Fibroblast of skin of right biceps (primary cell): ENCODE data around the gene HLA-DQA1.
"Not testable (repeated sequence)": the region's sequence is repeated elsewhere in the genome, so short reads cannot be mapped to it uniquely, and the experiment has no call there.

Source experiments
- DNase-seq: peaks from one replicate; pipeline ENCODE4 v3.0.0-alpha.2; 2013

Gene HLA-DQA1

GRCh38 chr6:32659856-32660595 is 22.8 kb downstream of the HLA-DQA1 start:
- no peak for DNase-seq

- DNase-seq: no peak
Observed at GRCh38 chr6:32662099-32662498, 24.9 kb downstream of the HLA-DQA1 start.

DNA sequence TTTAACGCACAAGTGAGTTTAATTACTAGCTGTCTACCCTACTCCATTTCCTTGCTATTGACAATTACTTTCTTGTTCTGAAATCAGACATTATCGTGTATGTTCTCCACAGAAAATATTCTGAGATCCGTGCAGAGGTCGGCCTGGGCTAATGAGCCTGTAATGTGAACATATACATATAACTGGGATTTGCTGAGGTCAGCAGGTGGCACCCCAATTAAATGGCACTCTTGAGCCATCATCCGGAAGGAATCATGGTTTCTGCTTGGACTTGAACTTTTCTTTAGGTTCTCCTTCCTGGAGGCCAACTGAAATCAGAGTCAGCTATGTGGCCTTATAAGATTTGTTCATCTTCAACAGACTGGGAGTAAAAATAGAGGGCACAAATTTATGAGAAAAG is 25.6 kb downstream of the HLA-DQA1 start:
- DNase-seq: no peak

- no peak for DNase-seq
Observed at GRCh38 chr6:32664354-32664753, 27.1 kb downstream of the HLA-DQA1 start.

DNA sequence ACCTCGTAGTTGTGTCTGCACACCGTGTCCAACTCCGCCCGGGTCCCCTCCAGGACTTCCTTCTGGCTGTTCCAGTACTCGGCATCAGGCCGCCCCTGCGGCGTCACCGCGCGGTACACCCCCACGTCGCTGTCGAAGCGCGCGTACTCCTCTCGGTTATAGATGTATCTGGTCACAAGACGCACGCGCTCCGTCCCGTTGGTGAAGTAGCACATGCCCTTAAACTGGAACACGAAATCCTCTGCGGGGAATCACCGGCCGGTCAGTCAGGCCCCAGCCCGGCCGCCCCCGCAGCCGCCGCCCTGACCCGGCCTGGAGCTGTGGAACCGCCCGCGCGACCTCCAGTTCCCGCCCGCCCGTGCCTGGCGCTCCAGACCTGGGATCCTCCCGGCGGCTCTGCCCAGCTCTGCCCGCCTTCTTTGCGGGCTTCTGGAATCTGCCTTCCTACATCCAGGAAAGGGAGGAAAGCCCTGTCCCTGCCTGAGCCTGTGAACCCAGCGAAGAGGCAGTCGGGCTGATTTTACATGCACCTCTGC is 27.7 kb downstream of the HLA-DQA1 start:
- no peak for DNase-seq

DNA sequence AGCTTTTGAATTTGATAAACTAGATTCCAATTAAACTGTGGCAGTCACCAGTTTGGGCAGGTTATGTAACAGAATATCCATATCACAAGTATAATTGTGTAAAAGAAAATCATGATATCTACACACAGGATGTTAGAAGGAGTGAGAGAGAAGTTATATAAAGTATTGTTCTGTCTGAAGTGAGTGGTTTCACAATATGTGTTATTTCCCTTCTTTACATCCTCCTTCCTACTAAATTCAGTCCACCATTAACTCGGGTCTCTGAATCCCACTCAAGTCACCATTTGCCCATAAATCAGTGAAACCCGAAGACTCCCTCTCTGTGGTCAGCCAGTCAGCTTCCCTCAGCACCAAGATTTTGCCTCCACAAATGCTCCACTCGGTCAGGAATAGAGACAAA is 28.5 kb downstream of the HLA-DQA1 start:
- no peak for DNase-seq

- DNase-seq: peak; percentile 4
Observed at GRCh38 chr6:32666420-32667300, 29.5 kb downstream of the HLA-DQA1 start, which contains the start of gene HLA-DQB1. Gene HLA-DQB1 (minus strand): TSS chr6:32666657. CDS start chr6:32666607, 50 bp downstream.

DNA sequence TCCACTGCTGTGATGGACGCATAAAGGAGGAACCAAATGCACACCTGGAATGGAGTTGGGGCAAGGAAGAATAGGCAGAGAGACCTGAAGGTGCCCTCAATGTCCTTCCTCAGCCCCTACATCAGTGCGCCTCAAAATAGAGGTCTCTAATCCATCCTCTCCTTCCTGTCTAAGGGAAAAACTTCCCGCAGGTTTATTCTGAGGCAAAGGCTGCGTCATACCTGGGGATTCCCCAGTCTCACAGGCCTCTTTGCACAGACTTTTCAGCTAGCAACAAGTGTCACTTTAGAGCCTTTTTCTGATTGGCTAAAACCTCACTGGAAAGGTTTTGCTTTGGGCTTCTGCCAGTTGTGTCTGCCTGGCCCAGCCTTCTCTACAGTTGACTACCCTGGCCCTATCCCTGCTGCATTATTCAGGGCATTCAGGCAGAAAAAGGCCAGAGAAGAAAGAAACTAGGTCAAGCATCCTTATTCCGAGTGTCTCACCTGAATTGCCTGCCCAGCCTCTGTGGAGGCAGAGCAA is 31.1 kb downstream of the HLA-DQA1 start:
- no peak for DNase-seq

- no peak for DNase-seq
Observed at GRCh38 chr6:32669240-32669639, 32.0 kb downstream of the HLA-DQA1 start.

- no peak for DNase-seq
Observed at GRCh38 chr6:32669893-32670292, 32.7 kb downstream of the HLA-DQA1 start.

GRCh38 chr6:32671908-32672307 is 34.7 kb downstream of the HLA-DQA1 start:
- not testable (repeated sequence) for DNase-seq

- DNase-seq: not testable (repeated sequence)
Observed at GRCh38 chr6:32674123-32674522, 36.9 kb downstream of the HLA-DQA1 start.

- DNase-seq: no peak
Observed at GRCh38 chr6:32679492-32679891, 42.3 kb downstream of the HLA-DQA1 start.

DNA sequence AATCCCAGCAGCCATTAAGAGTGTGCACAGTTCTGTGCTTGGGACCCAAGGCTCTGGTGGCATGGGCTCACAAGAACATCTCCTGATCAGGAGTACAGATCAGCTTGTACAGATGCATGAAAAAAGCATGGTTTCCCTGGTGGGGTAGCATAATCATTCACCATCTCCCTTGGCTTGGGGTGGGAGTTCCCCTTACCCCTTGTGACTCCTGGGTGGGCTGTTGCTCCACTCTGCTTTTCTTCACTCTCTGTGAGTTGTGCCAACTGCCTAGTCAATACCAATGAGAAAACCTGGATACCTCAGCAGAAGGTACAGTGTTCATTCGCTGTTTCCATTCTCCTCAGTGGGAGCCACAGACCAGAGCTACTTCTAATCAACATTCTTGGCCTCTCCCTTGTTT is 42.8 kb downstream of the HLA-DQA1 start:
- no peak for DNase-seq

- no peak for DNase-seq
Observed at GRCh38 chr6:32684246-32684645, 47.0 kb downstream of the HLA-DQA1 start.

DNA sequence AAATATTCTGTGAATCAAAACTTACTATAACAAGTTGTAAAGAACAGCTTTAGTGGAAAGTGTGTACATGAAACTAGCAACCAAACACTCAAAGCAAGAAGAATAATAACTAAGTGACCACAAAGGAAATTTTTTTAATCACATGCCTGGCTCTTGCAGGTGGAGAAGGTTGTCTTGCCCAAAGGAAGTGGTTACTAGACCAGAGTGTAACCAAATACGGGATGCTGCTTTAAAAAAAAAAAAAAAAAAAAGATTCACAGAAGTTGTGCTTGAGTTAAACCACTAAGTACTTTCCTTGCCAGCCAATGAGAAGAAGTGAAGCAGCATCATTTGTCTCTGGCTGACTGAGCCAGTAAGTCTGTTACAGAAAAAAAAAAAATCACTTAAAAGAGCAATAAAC is 48.4 kb downstream of the HLA-DQA1 start:
- DNase-seq: no peak

GRCh38 chr6:32689531-32690501 is 52.6 kb downstream of the HLA-DQA1 start:
- no peak for DNase-seq

GRCh38 chr6:32692019-32692418 is 54.8 kb downstream of the HLA-DQA1 start:
- peak; percentile 6 for DNase-seq
